GM19025 (cell line): Measurements from ENCODE around the gene MYCL.
"Not testable (repeated sequence)": the region's sequence is repeated elsewhere in the genome, so short reads cannot be mapped to it uniquely, and the experiment has no call there.

Source experiments
- ATAC-seq: cut with Tn5 transposase; IDR thresholded peaks from one replicate; pipeline ENCODE4 v1.9.1; 2021; ENCODE audit warnings: mild to moderate bottlenecking, low read depth, moderate library complexity; ENCODE audit not compliant: unreplicated experiment

Gene MYCL

DNA sequence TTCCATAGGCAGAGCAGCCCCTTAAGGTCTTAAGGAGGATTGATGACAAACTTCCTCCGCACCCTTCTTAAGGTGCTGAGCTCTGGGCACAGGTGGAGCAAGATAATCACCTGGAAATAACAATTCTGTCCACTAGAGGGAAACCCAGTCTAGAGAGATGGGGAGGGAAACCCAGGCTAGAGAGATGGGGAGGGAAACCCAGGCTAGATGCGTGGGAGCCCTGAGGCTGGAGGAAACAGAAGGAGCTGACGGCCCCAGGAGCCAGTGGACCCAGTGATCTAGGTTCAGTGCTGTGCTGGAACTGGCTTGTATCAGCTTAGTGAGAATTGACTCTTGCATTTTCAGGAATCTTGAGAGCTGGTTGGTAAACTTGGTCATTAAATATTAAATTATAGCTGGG lies 17.8 kb upstream of the MYCL start:
- no peak for ATAC-seq

DNA sequence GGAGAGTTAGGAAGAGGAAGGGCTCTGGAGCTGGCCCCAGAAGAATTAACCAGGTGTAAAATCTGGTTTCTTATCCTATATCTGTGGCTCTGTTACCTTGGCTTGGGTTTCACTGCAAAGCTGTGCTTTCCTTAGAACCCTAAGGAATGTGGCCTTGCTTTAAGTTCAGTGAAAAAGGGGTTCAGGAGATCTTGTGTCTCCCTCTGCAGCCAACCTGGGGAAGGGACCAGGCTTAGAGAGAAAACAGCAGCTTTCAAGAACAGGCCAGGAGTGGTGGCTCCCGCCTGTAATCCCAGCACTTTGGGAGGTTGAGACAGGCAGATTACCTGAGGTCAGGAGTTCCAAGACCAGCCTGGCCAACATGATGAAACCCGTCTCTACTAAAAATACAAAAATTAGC lies 16.1 kb upstream of the MYCL start:
- ATAC-seq = no peak

DNA sequence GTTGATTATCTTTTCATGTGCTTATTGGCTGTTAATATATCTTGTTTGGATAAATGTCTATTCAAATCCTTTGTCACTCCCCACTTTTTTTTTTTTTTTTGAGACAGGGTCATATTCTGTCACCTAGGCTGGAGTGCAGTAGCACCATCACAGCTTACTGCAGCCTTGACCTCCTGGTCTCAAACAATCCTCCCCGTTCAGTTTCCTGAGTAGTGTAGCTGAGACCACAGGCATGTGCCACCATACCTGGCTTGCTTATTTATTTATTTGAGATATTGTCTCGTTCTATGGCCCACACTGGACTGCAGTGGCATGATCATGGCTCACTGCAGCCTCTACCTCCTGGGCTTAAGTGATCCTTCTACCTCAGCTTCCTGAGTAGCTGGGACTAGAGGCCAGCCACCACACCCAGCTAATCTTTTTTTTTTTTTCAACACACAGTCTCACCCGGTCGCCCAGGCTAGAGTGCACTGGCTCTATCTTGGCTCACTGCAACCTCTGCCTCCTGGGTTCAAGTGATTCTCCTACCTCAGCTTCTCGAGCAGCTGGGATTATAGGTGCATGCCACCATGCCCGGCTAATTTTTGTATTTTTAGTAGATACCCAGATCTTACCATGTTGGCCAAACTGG lies 13.9 kb upstream of the MYCL start:
- ATAC-seq = no peak

DNA sequence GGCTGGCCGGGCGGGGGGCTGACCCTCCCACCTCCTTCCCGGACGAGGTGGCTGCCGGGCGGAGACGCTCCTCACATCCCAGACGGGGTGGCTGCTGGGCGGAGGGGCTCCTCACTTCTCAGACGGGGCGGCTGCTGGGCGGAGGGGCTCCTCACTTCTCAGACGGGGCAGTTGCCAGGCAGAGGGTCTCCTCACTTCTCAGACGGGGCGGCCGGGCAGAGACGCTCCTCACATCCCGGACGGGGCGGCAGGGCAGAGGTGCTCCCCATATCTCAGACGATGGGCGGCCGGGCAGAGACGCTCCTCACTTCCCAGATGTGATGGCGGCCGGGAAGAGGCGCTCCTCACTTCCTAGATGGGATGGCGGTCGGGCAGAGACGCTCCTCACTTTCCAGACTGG lies 11.4 kb upstream of the MYCL start:
- ATAC-seq = not testable (repeated sequence)

DNA sequence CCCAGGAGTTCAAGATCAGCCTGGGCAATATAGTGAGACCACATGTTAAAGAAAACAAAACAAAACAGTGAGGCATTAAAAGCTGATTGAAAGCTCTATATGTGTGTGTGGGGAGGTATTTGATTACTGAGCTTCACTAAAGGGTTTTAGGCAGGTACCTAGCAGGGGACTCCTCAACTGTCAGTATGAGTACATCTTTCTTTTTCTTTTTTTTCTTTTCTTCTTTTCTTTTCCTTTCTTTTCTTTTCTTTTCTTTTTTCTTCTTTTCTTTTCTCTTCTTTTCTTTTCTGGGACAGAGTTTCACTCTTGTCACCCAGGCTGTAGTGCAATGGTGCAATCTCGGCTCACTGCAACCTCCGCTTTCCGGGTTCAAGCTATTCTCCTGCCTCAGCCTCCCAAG lies 8.5 kb upstream of the MYCL start:
- ATAC-seq = no peak

DNA sequence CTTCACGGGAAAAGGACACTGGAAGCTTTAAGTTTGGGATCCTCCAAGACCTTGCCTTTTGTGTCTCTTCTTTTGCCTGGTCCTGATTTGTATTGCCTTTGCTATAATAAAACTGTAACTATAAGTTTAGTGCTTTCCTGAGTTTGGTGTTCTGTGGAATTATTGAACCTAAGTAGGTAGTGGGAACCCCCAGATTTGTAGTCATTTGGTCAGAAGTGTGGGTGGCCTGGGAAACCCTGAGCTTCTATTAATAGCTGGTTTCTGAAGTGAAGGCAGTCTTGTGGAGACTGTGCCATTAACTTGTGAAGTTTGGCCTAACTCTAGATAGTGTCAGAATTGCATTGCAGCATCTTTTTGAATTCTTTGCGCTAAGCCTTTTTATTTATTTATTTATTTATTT lies 6.8 kb upstream of the MYCL start:
- no peak for ATAC-seq

DNA sequence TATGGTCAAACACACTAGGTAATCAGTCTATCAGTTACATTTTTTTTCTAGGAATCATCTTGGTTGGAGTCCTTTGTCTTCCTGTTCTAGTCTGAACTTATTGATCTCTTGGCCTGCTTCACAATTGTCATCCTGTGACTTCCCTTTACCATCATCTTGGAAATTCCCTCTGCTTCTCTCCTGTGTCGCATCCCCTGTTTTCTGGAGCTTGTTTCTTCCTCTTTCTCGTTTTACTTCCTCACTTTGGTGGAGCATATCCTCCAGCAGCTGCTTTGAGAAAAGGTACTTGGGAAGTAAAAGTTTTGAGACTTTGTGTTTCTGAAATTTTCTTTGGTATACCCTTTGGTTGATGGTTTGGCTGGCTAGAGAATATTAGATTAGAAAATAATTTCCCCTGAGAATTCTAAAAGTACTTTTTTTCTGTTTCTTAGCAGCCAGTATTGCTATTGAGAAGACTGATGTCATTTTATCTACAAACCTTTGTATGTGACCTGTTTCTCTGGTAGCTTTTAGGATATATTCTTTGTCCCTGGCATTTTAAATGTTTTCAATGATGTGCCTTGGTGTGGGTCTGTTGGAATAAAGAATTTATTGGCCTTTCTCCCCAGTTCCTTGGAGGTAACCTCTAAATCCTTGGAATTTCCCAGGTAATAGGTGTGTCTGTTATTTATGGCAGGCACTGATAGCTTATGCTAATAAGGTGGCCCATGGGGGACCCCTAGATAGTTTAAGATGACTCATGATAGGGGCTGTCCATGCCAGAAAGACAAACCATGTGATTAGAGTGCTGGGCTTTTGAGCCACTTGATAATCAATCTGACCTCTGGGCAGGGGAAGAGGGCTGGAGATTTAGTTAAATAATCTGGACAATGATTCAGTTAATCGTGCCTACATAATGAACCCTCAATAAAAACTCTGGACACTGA lies 6.1 kb upstream of the MYCL start:
- no peak for ATAC-seq

DNA sequence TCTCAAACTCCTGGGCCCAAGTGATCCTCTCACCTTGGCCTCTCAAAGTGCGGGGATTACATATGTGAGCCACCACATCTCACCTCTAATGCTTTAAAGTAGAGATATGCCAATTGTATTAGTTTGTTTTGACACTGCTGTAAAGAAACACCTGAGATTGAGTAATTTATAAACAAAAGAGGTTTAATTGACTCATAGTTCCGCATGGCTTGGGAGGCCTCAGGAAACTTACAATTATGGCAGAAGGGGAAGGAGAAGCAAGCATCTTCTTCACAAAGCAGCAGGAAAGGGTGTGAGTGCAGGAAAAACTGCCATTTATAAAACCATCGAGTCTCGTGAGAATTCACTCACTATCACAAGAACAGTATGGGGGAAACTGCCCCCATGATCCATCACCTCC lies 3.5 kb upstream of the MYCL start:
- ATAC-seq = no peak

DNA sequence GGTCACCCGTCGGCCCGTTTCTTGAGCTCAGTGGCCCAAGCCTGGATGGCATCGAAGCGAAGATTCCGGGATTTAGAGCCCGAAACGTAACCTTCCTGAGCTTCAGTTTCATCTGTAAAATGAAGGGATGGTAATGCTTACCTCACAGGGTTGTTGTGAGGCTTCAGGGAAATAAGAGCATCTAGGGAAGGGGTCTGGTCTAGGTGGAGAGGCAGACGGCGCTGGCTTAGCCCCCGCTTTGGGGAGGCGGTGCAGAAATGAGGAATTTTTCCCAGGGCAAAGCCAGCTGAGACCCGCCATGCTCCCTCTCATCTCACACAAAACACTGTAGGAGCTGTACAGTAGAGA lies 717 bp upstream of the MYCL start:
- ATAC-seq = no peak

DNA sequence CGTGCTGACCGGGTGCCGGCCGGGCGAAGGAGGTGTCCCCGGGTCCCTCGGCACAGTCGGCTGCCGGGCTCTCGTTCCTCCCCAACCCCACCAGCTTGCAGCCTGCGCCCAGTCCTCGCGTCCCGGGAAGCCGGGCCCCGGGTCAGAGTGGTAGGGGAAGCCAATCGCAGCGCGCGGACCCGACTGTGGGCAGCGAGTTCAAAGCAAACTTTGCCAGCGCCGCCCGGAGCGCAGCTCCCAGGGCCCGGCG lies 328 bp downstream of the MYCL start:
- ATAC-seq = no peak

DNA sequence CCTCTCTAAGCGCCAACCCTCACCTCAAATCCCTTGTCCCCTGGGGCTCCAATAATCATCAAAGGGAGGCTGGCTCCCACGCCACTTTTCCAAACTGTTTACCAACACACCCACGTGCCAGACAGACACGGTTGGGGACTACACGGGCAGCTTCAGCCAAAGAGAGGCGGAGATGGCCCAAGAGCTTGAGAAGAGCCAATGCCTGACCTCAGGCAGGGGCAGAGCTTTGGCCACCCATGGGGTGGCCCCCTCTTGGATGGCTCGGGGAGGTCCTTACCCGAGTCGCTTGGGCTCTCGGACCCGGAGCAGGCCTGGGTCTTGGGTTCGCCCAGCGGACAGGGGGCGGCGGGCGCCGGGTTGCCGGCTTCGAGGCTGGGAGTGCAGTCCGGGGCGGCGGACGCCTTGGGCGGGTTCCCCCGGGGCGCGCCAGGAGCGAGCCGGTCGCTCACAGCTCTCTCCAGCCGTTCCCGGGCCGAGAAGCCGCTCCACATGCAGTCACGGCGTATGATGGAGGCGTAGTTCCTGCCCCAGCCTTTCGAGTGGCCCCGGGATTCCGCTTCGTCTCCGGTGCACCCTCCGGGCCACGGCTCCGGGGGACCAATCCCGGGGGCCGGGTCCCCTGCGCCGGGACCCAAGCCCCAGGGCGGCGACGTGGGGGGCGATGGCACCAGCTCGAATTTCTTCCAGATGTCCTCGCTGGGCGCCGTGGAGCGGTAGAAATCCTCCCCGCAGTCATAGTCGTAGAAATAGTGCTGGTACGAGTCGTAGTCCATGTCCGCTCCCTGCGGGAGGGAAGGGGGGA lies 854 bp downstream of the MYCL start:
- ATAC-seq = no peak

DNA sequence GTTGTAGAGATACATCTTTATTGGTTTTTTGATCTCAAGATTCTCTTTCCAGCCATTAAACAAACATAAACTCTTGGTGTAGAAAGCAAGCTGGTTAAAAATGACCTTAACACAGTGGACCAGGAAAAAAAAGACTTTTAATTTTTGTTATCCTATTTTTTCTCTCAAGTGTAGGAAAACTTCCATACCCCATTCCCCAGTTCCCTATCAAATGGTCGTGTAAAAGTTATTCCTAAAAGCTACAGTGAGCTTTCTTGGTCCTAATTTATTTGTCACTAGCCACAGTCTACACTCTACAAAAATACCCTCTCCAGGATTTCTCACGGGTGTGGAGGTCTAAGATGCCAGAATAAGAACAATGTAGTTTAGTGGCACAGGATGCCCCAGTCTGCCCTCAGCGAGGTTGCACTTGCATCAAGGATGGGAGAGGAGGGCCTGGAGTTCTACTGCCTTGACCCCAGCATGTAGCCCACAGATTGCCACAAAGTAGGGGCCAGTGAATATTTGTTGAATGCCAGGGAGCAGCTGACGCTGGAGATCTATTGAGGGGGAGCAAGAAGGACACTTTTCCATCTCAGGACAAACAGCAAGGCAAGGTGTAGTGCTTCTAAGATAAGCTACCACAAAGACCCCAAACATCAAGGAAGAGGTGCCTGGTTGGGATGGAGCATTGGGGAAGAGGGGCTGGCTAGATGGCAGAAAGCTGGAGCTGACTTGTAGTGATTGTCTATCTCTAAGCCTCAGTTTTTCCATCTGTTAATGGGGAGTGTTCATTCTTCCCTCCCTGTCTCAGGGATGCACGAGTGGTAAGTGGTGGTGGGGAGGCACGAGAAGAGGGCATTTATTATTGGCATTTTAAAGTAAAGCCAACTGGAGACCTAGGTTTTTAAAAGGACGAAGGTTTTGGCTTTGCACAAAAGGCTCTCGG lies 1.8 kb downstream of the MYCL start:
- no peak for ATAC-seq

DNA sequence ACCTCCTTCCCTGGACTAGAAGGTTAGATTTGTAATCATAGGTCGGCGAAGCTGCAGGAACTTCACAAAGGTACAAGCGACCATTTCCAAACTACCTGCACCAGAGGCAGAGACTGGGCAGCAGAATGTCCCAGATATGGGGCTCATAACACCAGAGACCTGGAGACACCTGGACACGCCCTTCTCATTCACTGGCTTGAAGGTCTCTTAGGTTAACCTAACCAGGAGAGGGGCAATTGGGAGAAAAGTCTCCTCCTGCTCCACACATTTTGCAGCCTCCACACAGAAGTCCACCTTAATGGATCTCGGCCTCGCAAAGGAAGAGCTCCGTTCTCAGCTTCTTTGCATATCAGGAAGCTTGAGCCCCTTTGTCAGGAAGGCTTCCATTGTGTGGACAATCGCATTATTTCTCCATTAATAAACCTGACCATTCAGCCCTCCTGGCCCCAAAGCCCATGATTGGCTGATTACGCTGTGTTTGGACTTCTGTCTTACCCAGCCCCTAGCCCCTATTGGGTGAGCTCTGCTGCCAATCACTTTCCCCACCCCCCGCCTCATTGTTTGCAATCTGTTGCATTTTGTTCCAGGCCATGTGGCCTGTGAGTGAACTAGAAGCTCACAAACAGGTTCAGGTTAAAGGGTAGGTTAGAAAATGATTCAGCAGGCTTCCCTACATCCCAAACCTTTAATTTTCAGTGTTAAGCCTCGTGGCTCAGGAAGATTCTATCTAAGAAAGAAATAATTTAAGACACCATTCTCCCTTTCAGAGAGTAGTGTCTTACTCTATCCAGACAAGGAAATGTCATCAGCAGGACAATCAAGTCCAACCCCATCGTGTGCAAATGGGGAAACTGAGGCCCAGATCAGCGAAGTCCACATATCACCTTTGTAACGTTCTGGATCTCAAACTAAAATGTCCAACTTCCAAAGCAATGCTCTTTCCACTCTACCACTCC lies 2.8 kb downstream of the MYCL start:
- no peak for ATAC-seq

DNA sequence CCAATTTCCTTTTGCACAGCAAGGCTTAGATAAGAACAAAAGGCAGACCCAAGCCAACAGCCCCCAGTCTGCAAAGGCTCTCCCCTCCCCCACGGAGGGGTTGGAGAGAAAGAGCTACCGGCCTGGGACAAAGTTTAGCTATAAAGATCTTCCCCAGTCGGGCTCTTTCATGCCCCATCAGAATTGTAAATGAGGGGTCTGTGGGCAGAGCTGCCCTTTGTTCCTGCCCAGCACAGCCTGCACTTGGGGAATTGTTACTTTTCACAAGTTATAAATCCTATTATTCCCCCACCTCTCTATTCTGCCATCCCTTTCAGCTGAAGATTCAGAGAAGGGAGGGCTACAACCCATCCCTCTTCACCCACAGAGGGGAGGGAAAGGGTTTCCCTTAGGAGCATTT lies 3.5 kb downstream of the MYCL start:
- ATAC-seq = no peak

DNA sequence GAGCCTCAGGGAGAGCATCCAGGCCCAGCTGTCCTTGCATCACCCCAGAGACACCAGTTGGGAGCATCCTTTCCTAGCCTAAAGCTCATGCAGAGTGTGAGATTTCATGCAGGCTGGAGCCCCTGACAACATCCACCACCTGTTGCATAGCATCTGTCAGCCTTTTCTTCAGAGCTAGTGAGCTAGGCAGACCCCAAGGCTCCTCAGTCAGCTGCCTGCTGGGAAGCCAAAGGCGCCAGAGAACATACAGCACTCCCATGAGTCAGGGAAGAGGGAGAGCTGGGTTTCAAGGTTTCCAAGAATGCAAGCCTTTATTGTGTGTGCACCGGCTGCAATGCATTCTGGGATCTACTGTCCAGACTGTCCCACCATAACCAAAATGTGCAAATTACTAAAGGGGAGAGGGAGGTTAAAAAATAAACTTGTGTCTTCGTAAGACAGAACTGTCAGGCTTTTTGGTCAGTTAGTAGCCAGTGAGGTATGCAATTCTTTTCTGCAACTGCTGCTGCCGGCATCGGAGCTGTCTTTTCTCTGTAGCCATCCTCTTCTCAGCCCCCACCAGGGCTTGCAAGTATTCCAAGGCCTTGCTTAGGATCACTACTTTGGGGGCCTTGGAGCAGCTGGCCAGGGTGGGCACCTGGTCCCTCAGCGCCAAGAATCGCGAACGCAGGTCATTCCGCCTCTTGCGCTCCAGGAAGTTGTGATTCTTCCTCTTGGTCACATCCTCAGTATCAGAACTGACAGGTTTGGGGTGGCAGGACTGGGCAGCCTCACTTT lies 4.6 kb downstream of the MYCL start:
- ATAC-seq = no peak

DNA sequence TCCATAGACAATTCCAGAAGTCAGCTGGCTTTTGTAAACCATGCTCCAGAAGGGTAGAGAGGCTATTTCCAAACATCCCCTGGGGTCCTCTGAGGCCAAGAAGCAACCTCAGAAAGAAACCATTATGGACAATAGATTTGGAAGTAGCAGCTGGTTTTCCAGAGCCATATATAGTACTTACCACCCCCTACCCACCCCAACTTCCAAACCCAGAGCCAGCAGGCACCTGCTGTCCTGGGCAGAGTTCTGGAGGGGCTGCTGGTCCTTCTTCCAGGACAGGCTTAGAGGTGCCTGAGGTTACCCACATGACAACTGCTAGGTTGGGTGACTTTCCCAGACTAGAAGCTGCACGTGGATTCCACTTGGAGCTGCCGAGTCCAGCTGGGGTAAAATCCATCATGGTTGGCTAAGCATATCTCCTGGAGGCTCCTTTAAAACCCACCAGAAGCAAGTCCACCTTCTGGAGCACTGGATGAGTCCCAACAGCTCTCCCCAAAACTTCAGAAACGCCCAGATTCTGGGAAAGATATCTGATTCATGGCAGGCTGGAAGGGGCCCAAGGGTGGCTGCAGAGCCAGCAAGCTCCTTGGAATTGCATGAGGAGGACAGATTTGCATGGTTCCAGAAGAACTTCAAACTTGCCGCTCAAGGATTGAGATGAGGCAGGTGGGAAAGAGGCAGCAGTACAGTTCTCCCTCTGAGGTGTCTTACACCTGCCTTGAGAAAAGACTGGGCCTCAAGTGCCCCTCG lies 5.8 kb downstream of the MYCL start:
- no peak for ATAC-seq

DNA sequence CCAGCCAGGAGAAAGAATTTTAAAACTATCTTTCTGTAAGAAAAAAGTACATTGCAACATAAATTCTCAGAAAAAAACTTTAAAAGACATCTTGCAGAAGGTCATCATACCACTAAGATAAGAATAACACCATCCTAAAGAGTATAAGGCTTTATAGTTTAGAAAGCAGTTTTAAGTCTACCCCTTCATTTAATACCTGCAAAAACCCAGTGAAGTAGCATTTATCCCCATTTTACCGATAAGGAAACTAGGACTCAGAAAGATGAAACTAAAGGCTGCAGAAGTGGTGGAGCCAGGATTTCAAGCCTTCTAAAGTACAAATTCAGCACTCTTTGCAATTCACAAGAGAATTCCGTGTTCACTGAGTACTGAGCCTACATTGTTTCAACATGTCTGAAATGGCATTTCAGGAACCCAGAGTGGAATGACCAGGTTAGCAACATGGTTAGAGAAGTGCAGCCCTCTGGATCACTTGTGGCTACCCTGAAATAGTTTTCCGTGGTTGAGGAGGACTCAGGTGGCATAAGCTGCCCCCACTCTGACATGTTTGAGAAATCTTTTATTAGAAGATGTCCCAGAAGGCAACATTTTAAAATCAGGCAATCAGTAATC lies 6.7 kb downstream of the MYCL start:
- no peak for ATAC-seq
